Measurements from ENCODE around the gene CA11.

DNA sequence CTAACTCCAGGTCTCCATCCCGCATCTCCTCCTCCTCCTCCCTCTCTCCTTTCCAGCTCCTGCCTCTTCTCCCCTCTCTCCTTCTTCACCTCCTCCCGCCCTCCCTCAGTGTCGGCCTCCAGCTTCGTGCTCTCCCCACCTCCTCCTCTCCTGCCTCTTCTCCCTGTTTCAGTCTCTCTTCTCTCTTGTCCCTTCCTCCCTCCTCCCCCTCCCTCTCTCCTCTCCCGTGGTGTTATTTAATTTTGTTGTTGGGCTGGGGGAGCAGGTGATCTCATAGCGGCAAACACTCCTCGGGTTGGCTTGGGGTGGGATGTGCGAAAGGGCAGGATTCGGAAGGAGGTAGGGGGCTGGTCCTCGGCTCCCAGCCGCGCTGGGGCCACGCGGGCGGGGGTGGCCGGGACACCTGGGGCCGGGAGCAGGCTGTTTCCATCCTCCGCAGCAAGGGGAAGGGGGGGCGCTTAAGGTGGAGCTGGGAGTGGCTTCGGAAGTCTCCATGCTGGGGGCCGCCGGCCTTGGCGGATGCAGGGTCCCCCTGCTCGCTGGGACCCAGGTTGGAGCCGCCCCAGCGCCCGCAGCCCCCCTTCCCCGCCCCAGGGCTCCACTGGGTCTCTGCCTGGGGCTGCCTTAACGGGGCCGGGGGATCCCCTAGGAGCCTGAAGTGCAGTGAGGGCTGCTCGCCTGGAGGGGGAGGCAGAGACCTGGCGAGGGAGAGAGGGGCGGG lies at the start of gene CA11:
- TF ChIP-seq, protein P1, sequence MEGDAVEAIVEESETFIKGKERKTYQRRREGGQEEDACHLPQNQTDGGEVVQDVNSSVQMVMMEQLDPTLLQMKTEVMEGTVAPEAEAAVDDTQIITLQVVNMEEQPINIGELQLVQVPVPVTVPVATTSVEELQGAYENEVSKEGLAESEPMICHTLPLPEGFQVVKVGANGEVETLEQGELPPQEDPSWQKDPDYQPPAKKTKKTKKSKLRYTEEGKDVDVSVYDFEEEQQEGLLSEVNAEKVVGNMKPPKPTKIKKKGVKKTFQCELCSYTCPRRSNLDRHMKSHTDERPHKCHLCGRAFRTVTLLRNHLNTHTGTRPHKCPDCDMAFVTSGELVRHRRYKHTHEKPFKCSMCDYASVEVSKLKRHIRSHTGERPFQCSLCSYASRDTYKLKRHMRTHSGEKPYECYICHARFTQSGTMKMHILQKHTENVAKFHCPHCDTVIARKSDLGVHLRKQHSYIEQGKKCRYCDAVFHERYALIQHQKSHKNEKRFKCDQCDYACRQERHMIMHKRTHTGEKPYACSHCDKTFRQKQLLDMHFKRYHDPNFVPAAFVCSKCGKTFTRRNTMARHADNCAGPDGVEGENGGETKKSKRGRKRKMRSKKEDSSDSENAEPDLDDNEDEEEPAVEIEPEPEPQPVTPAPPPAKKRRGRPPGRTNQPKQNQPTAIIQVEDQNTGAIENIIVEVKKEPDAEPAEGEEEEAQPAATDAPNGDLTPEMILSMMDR (IDR thresholded peaks at IDR 0.05) = peak; percentile 82 to 98 (median 90)
- TF ChIP-seq POLR2A (IDR thresholded peaks at IDR 0.05) = no peak

All from heart left ventricle (tissue), 13 donors.